Kidney (tissue), 14 donors: ENCODE results near the gene CD2AP. TPM values are rescaled to one million over a fixed set of nuclear protein-coding genes. Genes with fewer than 3 reads are reported as not detected.

Experiments
- DNase-seq, 5 donors: peaks; one replicate each; pipeline ENCODE4 v3.0.0-alpha.2; 2013 to 2020
- FAIRE-seq: peaks from 2 replicates; lab custom pipeline; 2012; peaks lifted over from hg19 to GRCh38; lab: Jason Lieb, UNC
- H3K27ac ChIP-seq, 2 donors: one replicate each; pipeline ENCODE4 v1.7.0; 2013; ENCODE audit warnings: low read depth in 2 of 2, low read length in 2 of 2, inconsistent platforms in 1 of 2
- H3K27me3 ChIP-seq: one replicate; pipeline ENCODE4 v1.7.1; 2013; ENCODE audit warnings: low read length, inconsistent platforms; ENCODE audit not compliant: control insufficient read depth, insufficient read depth
- H3K36me3 ChIP-seq, 3 donors: one replicate each; pipeline versions ENCODE4 v1.7.0 to v1.7.1; 2013; ENCODE audit warnings: low read length in 3 of 3, control low read depth in 1 of 3, inconsistent platforms in 1 of 3; ENCODE audit not compliant: insufficient read depth in 3 of 3, control insufficient read depth in 2 of 3
- H3K4me1 ChIP-seq, 3 donors: one replicate each; pipeline versions ENCODE4 v1.7.0 to v1.7.1; 2013; ENCODE audit warnings: low read length in 3 of 3, inconsistent platforms in 1 of 3, low read depth in 1 of 3; ENCODE audit not compliant: control insufficient read depth in 2 of 3, insufficient read depth in 2 of 3
- H3K4me3 ChIP-seq, 3 donors: one replicate each; pipeline versions ENCODE4 v1.7.0 to v1.8.1; 2013; ENCODE audit warnings: low read length in 3 of 3, control low read depth in 1 of 3, inconsistent platforms in 1 of 3
- H3K9ac ChIP-seq, 3 donors: one replicate each; pipeline versions ENCODE4 v1.7.0 to v1.7.1; 2013; ENCODE audit warnings: low read length in 3 of 3, control low read depth in 1 of 3, inconsistent platforms in 1 of 3
- H3K9me3 ChIP-seq, 3 donors: one replicate each; pipeline versions ENCODE4 v1.7.0 to v1.7.1; 2013; ENCODE audit warnings: low read length in 3 of 3, control low read depth in 1 of 3, inconsistent platforms in 1 of 3; ENCODE audit not compliant: control insufficient read depth in 2 of 3, insufficient read depth in 1 of 3
- intact Hi-C: fragments of 100-400 bp; cut with DNase I; formaldehyde crosslinking; loops from one replicate; pipeline ENCODE4 v1.11.1; 2022
- polyA plus RNA-seq: library from polyadenylated mRNA; stranded (reverse); fragments of 350-450 nt; fragmentation: Illumina TruSeq; extraction: RNeasy Lipid Tissue Mini Kit (QIAGEN cat#74804); gene quantifications from one replicate; pipeline ENCODE4 v1.2.3, GENCODE V29; 2014; ENCODE audit warnings: low read depth, low replicate concordance; ENCODE audit not compliant: insufficient read depth
- total RNA-seq: library from RNA; stranded (reverse); fragmentation: NEBNext Ultra II Directional; extraction: Animal tissue kit (Norgen Biotek cat#: 25700); gene quantifications from one replicate; pipeline ENCODE4 v1.2.1, GENCODE V29; 2021
- TF ChIP-seq, protein P1 (sequence below): IDR thresholded peaks from 3 replicates; pipeline ENCODE4 v1.5.1; 2012; ENCODE audit warnings: mild to moderate bottlenecking, moderate library complexity, borderline replicate concordance; ENCODE audit not compliant: insufficient read depth; ENCODE audit errors: extremely low read depth
- donor health status: control.
- donor health status: control.
- donor health status: control.
- donor health status: control.
- donor health status: control.
- donor health status: DM: yes; HTN: yes; CAD: no.
- donor health status: Normal renal cell carcinoma (clear cell type).

Gene CD2AP
- total and polyA plus RNA-seq, 2 donors from 2014 or later = 19.5 to 87.6 TPM

DNA sequence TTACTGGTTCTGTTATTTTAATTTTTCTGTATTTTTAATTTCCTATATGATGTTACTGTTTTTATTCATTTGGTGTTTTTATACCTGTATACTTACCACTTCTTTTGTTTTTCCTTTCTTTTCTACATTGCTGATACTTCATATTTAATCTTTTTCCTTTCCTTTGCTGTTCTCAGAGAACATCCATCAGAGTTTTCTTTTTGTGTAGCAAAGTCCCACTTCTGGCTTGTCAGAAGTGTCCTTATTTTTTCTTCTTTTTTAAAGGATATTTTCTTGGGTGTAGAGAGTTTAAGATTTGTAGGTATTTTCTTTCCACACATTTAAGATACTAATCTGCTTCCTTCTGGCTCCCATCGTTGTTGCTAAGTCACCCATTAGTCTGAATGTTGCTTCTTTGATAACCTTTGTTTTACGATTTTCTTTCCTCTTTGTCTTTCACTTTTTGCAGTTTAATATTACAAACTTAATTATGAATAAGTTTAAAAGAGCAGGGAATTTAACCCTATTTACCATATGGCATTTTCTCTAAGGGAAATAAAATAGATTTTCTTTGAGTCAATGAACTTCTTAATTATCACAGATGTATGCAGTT, 18.5 kb downstream of the CD2AP start:
- peaks cover 0 to 8% (median 6%) of the 10 kb centered on the region in 3 donors for H3K4me1 ChIP-seq
- TF ChIP-seq, protein P1, sequence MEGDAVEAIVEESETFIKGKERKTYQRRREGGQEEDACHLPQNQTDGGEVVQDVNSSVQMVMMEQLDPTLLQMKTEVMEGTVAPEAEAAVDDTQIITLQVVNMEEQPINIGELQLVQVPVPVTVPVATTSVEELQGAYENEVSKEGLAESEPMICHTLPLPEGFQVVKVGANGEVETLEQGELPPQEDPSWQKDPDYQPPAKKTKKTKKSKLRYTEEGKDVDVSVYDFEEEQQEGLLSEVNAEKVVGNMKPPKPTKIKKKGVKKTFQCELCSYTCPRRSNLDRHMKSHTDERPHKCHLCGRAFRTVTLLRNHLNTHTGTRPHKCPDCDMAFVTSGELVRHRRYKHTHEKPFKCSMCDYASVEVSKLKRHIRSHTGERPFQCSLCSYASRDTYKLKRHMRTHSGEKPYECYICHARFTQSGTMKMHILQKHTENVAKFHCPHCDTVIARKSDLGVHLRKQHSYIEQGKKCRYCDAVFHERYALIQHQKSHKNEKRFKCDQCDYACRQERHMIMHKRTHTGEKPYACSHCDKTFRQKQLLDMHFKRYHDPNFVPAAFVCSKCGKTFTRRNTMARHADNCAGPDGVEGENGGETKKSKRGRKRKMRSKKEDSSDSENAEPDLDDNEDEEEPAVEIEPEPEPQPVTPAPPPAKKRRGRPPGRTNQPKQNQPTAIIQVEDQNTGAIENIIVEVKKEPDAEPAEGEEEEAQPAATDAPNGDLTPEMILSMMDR = no peak
- no peaks in the 10 kb centered on the region for H3K9me3 ChIP-seq
- H3K4me3 ChIP-seq = no peak overlapping the region
- DNase-seq (no peak), FAIRE-seq (no peak)
- H3K36me3 ChIP-seq = no peaks in the 10 kb centered on the region
- no peak overlapping the region for H3K27ac ChIP-seq
- intact Hi-C loops = no loop called here
- H3K9ac ChIP-seq = no peak overlapping the region
- no peaks in the 10 kb centered on the region for H3K27me3 ChIP-seq

DNA sequence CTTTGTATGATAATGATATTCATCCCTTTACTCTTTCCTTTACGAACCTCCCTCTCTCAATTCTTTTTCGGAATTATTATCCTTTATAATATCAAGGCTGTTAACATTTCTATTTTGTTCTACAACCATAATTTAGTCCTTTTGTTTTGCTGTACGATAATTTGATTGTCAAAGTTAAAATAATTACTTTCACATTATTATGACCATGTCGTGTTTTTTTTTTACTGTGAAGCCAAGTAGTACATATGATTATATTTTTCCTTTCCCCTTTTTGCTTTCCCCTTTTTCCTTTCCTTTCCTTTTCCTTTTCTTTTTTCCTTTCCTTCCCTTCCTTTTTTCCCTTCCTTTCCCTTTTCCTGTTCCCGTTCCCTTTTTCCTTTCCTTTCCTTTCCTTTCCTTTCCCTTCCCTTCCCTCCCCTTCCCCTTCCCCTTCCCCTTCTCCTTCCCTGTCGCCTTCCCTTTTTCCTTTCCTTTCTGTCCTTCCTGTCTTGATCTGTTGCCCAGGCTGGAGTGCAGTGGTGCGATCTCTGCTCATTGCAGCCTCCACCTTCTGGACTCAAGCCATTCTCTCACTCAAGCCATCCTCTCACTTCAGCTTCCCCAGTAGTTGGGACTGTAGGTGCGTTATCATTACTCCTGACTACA, 19.5 kb downstream of the CD2AP start:
- no peak for FAIRE-seq
- H3K9ac ChIP-seq = no peak overlapping the region
- intact Hi-C loops = no loop called here

DNA sequence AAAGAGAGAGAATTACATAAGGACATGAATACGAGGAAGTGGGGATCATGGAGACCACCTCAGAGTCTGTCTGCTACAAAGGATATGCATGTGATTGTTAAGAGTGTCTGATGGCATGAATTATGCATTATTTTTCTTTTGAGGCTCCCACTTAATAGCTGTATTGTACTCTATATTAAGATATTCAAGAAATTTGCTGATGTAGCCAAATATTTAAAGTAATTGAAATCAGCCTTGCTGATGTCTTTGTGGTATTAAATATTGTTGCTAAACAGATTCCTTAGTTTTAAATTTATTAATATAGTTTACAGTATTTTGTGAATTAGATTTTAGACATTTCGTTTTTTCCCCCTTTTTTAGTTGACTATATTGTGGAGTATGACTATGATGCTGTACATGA, 25.3 kb downstream of the CD2AP start:
- TF ChIP-seq, protein P1 = no peak
- FAIRE-seq = no peak
- H3K4me1 ChIP-seq = peaks cover 0 to 10% (median 8%) of the 10 kb centered on the region in 3 donors
- DNase-seq = no peak
- no peak overlapping the region for H3K27ac ChIP-seq
- intact Hi-C loops = no loop called here
- H3K27me3 ChIP-seq = no peaks in the 10 kb centered on the region
- no peaks in the 10 kb centered on the region for H3K9me3 ChIP-seq
- H3K36me3 ChIP-seq = peaks cover 0 to 4% (median 0%) of the 10 kb centered on the region in 3 donors
- H3K9ac ChIP-seq = no peak overlapping the region
- H3K4me3 ChIP-seq = no peak overlapping the region

More for the DNA sequence above, 19.5 kb downstream of the CD2AP start:
- Histone ChIP-seq H3K27ac (no peak overlapping the region), H3K36me3 (no peaks in the 10 kb centered on the region), H3K4me1 (peaks cover 0 to 9% (median 8%) of the 10 kb centered on the region in 3 donors), H3K27me3 (no peaks in the 10 kb centered on the region), H3K4me3 (no peak overlapping the region), H3K9me3 (no peaks in the 10 kb centered on the region)
- no peak for DNase-seq
- TF ChIP-seq, protein P1 = no peak
